HG03095 (cell line): ENCODE measurements around the gene GPER1.
"Not testable (repeated sequence)": the region's sequence is repeated elsewhere in the genome, so short reads cannot be mapped to it uniquely, and the experiment has no call there.

ENCODE experiments used
- ATAC-seq: cut with Tn5 transposase; IDR thresholded peaks from one replicate; pipeline ENCODE4 v1.9.1; 2021; ENCODE audit warnings: moderate library complexity; ENCODE audit not compliant: unreplicated experiment

Gene GPER1

GRCh38 chr7:1087952-1088920 is at the start of gene GPER1:
Gene GPER1 (plus strand): TSS chr7:1088113. CDS start chr7:1091729, 3,616 bp downstream.
- ATAC-seq = no peak

DNA sequence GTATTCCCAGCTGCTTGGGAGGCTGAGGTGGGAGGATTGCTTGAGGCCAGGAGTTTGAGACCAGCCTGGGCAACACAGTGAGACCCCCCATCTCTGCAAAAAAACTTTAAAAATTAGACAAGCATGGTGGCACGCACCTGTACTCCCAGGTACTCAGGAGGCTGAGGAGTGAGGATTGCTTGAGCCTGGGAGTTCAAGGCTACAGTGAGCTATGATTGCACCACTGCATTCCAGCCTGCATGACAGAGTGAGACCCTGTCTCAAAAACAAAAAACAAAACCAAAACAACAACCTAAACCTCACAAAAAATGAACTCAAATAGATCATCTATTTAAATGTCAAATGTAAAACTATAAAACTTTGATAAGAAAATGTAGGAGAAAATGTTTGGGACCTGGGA is 47.7 kb upstream of the GPER1 start:
- not testable (repeated sequence) for ATAC-seq

GRCh38 chr7:1040790-1041189 is 47.1 kb upstream of the GPER1 start:
- no peak for ATAC-seq

DNA sequence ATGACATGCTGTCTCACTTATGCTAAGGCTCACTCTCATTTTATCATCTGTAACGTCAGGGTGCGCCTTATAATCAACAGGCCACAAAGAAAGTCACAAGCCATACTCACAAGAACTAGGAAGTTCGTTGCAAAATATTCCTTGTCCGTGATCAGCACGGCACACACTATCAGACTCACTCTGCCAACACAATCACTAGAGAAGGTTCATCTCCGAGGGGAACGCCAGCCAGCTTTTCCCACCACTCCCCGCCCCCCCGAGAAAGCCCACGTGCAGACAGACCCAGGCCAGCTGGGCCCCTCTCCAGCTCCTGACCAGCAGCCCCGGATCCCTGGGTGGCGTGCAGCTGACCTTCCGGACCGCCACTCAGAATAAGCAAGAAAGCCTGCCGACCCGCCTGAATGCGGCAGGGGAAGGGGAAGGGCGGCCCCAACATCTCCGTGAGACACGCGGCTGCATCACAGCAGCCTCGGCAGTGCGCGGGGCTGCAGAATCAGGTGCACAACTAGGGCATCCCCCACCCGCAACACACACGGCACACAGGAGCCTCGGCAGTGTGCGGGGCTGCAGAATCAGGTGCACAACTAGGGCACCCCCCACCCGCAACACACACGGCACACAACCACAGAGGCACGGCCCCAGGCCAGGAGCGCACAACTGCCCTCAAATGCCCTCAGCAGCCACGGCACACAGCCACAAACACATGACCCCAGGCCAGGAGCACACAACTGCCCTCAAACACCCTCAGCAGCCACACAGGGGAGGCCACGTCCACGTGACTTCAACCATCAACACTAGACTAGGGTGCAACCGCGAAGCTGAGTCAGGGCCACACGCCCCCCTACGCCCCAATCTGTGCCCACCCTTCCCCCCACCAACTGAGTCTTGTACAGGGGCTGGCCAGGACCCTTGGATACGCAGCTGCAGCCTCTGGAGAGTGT is 46.1 kb upstream of the GPER1 start:
- ATAC-seq = no peak

DNA sequence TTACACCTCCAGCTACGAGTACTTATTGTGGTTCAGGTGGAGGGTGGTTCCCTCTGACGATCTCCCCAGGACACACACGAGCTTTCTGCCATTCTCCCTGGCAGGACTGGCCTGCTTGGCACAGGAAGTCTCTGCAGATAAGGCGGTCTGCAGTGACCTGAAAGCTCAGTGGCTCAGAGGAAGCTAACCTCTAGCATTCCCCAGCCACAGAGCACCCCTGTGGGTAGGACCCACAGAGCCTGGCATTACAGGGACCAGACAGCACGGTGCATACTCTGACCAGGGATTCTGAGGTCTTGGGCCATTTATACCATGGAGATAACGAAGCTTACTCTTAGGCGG is 45.5 kb upstream of the GPER1 start:
- no peak for ATAC-seq

GRCh38 chr7:1043552-1044188 is 44.2 kb upstream of the GPER1 start:
- ATAC-seq = no peak

DNA sequence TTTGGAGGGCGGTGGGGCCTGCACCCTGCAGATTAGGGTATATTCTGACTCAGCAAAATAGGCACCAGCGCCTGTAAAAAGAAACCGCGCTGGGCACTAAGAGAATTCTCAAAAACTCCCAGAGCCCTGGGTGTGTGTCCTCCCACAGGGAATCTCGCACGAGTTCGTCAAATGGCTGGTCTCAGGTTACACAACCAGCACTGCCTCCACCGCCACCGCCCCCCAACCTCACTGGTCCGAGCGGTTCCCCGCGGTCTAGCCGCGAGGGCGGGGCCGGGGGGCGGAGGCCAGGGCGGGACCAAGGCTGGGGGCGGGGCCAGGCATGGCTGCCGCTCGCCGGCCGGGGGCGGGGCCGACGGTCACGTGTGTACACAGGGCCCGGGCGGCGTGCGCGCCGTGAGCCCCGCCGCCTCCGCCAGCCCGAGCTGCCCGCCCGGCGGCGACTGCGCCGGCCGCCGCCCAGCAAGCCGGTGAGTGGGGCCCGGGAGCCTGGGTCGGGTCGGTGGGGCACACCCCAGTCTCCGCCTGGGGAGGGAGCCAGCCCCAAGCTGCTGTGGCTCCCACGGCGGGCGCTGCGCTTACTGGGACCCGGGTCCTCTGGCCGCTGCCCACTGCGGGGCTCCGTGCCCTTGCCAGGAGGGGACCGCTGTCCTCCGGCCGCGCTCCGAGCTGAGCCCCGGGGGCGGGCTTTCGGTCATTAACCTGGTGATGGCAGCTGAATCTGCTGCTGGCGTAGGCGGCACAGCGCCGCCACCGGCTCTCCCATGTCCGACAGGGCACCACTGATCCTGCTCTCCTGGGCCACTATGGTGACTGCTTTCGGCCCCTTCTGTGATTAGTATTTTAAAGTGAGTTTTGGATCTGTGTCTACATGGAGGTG is 43.5 kb upstream of the GPER1 start, which contains the start of gene GPR146:
Gene GPR146 (plus strand): TSS at position 358 of the 880 bp plus-strand sequence. CDS start 12,970 bp downstream, outside the sequence.
- ATAC-seq = peak; percentile 90

- no peak for ATAC-seq
Observed at GRCh38 chr7:1045069-1046063, 42.5 kb upstream of the GPER1 start.

DNA sequence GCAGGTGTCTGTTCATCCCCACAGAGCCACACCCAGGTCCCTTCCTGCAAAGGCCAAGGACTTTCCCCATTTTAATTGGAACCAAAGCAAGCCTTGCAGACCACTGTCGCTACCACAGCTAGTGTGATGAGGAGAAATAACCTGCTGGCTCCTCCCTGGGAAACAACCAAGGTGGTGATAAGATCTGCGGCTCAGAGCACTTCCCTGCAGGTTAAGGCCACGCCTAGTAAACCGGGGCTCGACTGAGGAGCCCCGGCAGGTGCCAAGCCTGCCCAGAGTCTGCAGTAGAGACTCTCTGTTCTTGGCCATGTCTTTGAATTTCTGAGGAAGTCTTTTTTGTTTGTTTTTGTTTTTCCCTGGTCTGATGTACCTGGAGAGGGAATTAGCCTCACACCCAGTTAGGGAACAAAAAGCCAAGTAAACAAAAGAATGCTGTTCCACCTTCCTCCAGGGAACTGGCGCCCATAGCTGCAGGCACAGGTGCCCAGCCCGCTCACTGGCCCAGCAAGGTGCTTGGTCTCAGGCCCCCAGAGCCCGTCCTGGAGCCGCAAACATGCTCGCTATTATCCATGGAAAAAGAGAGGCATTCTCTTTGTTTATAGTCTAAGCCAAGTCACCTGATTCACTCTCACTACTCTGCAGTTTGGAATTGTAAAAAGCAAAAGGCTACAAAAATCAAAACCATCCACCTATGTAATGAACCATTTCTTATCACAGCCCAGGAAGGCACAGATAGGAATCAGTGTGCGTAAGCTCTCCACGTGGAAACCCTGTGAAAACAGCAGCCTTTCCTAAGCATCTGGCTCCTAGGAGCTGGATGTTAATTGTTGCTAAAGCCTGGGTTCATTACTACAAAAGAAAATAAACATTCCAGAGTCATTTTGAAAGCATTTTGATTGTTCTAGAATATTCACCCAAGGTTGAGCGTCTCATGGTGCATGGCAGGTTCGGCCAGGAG is 40.9 kb upstream of the GPER1 start:
- no peak for ATAC-seq

GRCh38 chr7:1049006-1049741 is 38.7 kb upstream of the GPER1 start:
- ATAC-seq = no peak

DNA sequence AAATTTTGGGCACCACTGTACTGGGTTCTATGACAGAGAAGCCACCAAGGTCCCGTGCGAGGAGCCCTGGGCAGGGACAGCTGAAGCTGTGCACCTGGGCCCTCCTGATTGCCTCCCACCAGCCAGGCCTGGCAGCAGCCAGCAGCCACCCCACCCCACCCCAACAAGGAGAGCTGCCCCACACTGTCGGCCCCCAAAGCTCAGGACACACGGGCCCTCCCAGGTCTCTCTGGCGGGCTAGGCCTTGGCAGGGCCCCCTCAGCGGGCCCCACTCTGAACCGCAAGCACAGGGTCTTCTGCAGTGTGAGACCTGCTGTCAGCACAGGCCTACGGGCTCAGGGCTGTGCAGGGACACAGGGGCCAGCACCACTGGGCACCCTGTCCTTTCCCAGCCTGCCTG is 38.1 kb upstream of the GPER1 start:
- no peak for ATAC-seq

DNA sequence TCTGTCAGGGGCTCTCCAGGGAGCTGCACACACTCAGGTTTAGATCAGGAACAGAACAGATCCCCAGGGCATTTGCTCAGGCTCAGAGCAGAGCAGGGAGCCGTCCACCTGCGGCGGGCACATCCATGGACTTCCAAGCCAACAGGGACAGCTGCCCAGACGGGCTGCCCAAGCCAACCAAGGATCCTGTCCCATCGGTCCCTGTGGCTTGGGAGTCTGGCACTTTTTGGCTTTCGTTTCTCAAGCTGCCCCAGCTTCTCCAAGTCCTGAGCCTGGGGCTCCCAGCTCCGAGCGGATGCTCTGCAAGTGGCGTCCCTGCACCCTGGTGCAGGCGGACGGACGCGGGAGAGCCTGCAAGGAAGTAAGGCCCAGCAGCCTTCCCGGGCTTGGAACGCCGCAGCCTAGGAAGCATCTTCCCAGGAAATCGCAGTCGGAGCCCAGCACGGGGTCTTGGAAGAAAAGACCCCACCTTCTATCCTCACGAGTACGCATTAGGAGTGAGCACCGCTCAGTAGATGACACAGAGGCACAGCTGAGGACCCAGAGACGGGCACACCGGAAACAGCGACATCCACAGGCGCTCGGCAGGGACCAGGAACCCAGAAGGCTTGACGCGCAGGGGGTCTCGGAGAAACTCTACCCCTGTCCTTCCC is 37.5 kb upstream of the GPER1 start:
- ATAC-seq = no peak

DNA sequence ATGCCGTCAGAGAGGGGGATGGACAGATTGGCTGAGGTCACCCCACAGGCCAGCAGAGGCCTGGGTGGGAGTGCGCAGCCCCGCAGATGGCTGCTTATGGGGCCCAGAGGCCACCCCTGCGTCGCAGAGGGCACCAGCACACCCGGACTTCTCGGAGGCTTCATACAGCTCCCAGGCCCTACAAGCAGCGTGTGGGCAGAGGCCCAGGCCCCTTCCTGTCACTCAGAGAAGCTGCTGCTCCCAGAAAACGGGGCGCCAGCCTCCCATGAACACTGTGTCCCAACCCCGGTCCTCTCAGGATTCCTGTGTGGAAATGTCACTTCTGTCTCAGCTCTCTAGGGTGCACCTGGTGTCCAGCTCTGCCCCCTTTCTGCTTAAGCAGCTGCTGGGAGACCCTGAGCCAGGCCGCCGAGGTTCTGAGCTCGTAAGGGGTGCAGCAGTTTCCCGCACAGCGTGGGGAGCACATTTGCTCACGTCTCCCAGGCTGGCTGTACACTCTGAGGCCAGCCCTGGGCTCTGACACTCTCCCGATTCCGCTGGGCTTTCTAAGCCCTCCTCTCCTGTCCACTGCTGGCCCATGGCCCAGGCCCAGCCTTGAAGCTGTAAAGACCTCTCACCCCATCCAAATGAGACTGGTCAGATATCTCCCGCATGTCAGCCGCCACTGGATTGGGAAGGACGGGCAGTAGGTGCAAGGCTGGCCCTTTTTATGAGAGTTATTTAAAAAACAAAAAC is 36.8 kb upstream of the GPER1 start:
- ATAC-seq = no peak

GRCh38 chr7:1052031-1052818 is 35.7 kb upstream of the GPER1 start:
- ATAC-seq = no peak

GRCh38 chr7:1053002-1053411 is 34.9 kb upstream of the GPER1 start:
- no peak for ATAC-seq
